ENCODE results near the gene TESPA1. TPM values are rescaled to one million over a fixed set of nuclear protein-coding genes. Genes with fewer than 3 reads are reported as not detected.

TESPA1 gene
- total RNA-seq, 2 experiments from 2014 or later: 81.0 to 107 TPM

DNA sequence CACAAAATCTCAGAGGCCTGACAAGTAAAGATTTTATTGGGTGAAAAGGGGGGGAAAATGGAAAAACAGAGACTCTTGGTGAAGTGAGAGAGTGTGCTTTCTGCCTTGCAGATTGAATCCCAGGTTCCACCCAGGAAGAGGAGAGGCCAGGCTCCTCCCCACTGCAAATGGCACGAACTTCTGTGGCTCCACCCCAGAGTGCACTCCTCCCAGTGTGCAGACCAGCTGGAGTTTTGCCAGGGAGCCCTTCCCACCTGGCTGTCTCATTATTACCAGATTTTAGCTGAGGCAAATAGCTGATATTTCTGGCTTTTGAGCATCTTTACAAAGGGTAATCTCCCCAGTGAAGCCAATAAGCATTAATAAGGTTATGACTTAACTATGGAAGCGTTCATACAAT, 51.9 kb downstream of the TESPA1 start:
- Mint-ChIP-seq H3K4me3 (no peak overlapping the region), H3K9me3 (ENCODE audit: low read depth) (peaks cover 39% of the 10 kb centered on the region), H3K27me3 (no peaks in the 10 kb centered on the region), H3K36me3 (ENCODE audit: low read depth) (peaks cover 70% of the 10 kb centered on the region), H3K4me1 (peaks cover 62% of the 10 kb centered on the region), H3K27ac (peak overlapping the region; percentile 96)
- POLR2A ChIA-PET: no interaction called here
- CTCF ChIA-PET: interaction anchor here (0.6 to 6.1 kb wide), 2 partner anchors 25 to 325 kb away, joined by 3 to 37 read pairs; no protein-coding TSS in a partner anchor
- no peak for ATAC-seq
- no peak for DNase-seq
- intact Hi-C loops (cut with DNase I, micrococcal nuclease): loop anchor here in 1 of 2 experiments (1.0 kb wide), 1 partner anchor 78 kb away; the partner anchor contains the start of gene MUCL1

DNA sequence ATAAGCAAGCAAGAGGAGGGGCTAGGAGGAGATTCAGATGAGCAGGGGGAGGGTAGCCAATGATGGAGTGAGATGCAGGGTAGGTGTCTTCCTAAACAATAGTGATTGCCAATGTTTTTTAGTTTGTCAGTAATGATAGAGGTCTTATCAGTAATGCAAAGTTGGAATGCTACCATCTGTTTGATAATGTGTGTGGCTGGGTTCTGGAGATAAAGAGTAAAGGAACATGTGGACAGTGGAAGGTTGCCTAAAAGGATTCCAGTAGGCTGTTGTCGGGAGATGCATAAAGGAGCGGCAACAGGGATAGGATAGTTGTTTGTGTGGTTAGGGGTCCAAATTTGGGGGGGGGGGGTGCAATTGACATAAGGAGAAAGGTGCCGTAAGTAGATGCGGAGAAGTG, 52.5 kb downstream of the TESPA1 start:
- ATAC-seq: no peak
- intact Hi-C loops (cut with DNase I, micrococcal nuclease): no loop called here
- ChIA-PET POLR2A (no interaction called here), CTCF (no interaction called here)
- peak overlapping the region; percentile 44 for H3K27ac Mint-ChIP-seq
- H3K36me3 Mint-ChIP-seq (ENCODE audit: low read depth): peaks cover 69% of the 10 kb centered on the region
- DNase-seq: no peak
- H3K9me3 Mint-ChIP-seq (ENCODE audit: low read depth): peaks cover 41% of the 10 kb centered on the region
- H3K27me3 Mint-ChIP-seq: no peaks in the 10 kb centered on the region
- H3K4me3 Mint-ChIP-seq: no peak overlapping the region
- H3K4me1 Mint-ChIP-seq: peaks cover 55% of the 10 kb centered on the region

DNA sequence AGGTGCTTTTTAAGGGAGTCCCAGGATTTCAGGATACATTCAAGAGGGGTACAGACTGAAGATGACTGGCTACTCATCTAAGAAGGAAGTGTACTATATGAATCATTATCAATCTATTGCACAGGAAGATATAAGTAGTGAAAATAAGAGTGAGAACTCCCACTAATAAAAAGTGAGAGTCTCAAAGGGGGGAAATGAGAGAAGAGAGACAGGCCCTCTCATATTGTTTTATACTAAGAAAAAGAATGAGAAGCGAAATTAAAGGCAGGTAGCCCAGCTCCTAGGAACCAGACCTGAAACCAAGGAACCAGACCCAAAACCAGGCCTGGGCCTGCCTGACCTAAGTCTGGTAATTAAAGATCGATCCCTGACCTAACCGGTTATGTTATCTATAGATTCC, 54.6 kb downstream of the TESPA1 start:
- Mint-ChIP-seq H3K36me3 (ENCODE audit: low read depth) (peaks cover 55% of the 10 kb centered on the region), H3K27me3 (no peaks in the 10 kb centered on the region), H3K4me3 (no peak overlapping the region), H3K9me3 (ENCODE audit: low read depth) (peaks cover 32% of the 10 kb centered on the region), H3K4me1 (peaks cover 37% of the 10 kb centered on the region), H3K27ac (no peak overlapping the region)
- ChIA-PET POLR2A (no interaction called here), CTCF (no interaction called here)
- ATAC-seq (no peak), DNase-seq (no peak)
- intact Hi-C loops (cut with DNase I, micrococcal nuclease): no loop called here

DNA sequence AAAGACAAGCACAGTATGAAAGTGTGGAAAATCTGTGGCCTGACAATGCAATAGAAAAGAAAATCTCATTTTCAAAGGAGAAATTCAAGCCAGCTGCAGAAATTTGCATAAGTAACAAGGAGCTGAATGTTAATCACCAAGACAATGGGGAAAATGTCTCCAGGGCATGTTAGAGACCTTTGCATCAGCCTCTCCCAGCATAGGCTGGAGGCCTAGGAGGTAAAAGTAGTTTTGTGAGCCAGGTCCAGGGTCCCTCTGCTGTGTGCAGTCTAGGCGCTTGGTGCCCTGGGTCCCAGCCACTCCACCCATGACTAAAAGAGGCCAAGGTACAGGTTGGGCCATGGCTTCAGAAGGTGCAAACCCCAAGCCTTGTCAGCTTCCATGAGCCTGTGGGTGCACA, 58.3 kb downstream of the TESPA1 start:
- no peak overlapping the region for H3K27ac Mint-ChIP-seq
- H3K4me3 Mint-ChIP-seq: no peak overlapping the region
- peaks cover 21% of the 10 kb centered on the region for H3K9me3 Mint-ChIP-seq (ENCODE audit: low read depth)
- peaks cover 7% of the 10 kb centered on the region for H3K4me1 Mint-ChIP-seq
- H3K36me3 Mint-ChIP-seq (ENCODE audit: low read depth): peaks cover 34% of the 10 kb centered on the region
- intact Hi-C loops (cut with DNase I, micrococcal nuclease): no loop called here
- DNase-seq (no peak), ATAC-seq (no peak)
- H3K27me3 Mint-ChIP-seq: no peaks in the 10 kb centered on the region
- ChIA-PET CTCF (interaction anchor here (0.8 kb wide), 1 partner anchor 73 kb away, joined by 3 read pairs; no protein-coding TSS in a partner anchor), POLR2A (no interaction called here)

DNA sequence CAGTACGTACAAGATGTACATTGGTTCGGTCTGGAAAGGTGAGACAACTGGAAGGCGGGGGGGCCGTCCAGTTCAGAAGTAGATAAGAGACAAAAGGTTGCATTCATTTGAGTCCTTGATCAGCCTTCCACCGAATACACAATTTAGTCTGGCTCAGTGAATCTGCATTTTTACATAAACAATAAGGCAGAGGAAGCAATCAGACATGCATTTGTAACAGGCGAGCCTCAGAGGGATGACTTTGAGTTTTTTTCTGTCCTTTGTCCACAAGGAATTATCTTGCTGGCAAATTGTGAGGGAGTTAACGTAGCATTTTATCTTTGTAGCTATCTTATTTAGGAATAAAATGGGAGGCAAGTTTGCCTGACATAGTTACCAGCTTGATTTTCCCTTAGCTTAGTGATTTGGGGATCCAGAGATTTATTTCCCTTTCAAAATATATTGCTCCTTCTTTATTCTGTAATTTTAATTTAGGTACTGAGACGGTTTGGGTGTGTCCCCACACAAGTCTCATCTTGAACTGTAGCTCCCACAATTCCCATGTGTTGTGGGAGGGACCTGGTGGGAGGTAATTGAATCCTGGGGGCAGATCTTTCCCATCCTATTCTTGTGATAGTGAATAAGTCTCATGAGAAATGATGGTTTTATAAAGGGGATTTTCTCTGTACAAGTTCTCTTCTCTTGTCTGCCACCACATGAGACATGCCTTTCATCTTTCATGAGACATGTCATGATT, 59.4 kb downstream of the TESPA1 start:
- Mint-ChIP-seq H3K4me1 (peaks cover 2% of the 10 kb centered on the region), H3K27me3 (no peaks in the 10 kb centered on the region), H3K27ac (no peak overlapping the region), H3K36me3 (ENCODE audit: low read depth) (peaks cover 25% of the 10 kb centered on the region), H3K4me3 (no peak overlapping the region), H3K9me3 (ENCODE audit: low read depth) (peaks cover 10% of the 10 kb centered on the region)
- no peak for ATAC-seq
- ChIA-PET CTCF (interaction anchor here (0.7 kb wide), 1 partner anchor 92 kb away, joined by 3 read pairs; no protein-coding TSS in a partner anchor), POLR2A (no interaction called here)
- no peak for DNase-seq
- intact Hi-C loops (cut with DNase I, micrococcal nuclease): no loop called here

DNA sequence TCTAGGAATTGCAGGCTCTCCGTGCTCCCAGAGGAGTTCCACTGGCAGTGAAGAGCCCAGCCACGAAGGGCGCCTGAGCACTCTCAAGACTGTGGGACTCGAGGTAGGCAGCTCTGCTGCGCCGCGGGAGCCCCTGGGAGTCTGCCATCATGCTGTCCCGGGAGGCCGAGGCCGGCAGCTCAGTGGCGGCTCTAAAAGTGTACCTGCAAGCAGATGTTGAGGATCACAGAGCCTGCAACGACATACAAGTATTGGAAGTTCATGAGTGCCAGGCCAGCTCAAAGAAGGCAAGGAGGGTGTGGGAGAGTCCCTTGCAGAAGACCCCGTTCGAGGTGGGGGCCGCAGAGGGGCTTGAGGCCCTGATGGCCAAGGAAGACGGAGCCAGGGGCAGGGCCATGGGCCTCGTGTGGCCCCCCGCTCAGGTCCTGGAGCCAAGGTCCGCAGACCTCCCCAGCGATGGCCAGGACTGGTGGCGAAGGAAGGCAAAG, 67.5 kb downstream of the TESPA1 start:
- H3K27me3 Mint-ChIP-seq: no peaks in the 10 kb centered on the region
- DNase-seq: no peak
- no peaks in the 10 kb centered on the region for H3K4me1 Mint-ChIP-seq
- ATAC-seq: no peak
- peaks cover 4% of the 10 kb centered on the region for H3K9me3 Mint-ChIP-seq (ENCODE audit: low read depth)
- ChIA-PET POLR2A (no interaction called here), CTCF (interaction anchor here (1.4 to 1.5 kb wide), 2 partner anchors 155 to 157 kb away, joined by 3 to 4 read pairs; no protein-coding TSS in a partner anchor)
- H3K36me3 Mint-ChIP-seq (ENCODE audit: low read depth): peaks cover 11% of the 10 kb centered on the region
- no peak overlapping the region for H3K4me3 Mint-ChIP-seq
- no peak overlapping the region for H3K27ac Mint-ChIP-seq
- intact Hi-C loops (cut with DNase I, micrococcal nuclease): no loop called here

Other genes starting within 250 kb of the TESPA1 start
- gene MUCL1, start 130.2 kb downstream of the TESPA1 start, total RNA-seq: not detected
- gene NEUROD4, start 35.2 kb upstream of the TESPA1 start, total RNA-seq: not detected
- not detected for gene OR9K2, start 141.6 kb upstream of the TESPA1 start, total RNA-seq
- gene OR10A7, start 236.3 kb upstream of the TESPA1 start, total RNA-seq: not detected